ENCODE data around the gene OR5C1.

DNA sequence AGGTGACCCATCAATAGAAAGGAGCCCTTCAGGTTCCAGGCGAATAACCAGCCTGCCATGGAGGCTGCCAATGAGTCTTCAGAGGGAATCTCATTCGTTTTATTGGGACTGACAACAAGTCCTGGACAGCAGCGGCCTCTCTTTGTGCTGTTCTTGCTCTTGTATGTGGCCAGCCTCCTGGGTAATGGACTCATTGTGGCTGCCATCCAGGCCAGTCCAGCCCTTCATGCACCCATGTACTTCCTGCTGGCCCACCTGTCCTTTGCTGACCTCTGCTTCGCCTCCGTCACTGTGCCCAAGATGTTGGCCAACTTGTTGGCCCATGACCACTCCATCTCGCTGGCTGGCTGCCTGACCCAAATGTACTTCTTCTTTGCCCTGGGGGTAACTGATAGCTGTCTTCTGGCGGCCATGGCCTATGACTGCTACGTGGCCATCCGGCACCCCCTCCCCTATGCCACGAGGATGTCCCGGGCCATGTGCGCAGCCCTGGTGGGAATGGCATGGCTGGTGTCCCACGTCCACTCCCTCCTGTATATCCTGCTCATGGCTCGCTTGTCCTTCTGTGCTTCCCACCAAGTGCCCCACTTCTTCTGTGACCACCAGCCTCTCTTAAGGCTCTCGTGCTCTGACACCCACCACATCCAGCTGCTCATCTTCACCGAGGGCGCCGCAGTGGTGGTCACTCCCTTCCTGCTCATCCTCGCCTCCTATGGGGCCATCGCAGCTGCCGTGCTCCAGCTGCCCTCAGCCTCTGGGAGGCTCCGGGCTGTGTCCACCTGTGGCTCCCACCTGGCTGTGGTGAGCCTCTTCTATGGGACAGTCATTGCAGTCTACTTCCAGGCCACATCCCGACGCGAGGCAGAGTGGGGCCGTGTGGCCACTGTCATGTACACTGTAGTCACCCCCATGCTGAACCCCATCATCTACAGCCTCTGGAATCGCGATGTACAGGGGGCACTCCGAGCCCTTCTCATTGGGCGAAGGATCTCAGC is 11.6 kb downstream of the OR5C1 start, which contains the start of gene OR1K1:
- TF ChIP-seq, protein P1, sequence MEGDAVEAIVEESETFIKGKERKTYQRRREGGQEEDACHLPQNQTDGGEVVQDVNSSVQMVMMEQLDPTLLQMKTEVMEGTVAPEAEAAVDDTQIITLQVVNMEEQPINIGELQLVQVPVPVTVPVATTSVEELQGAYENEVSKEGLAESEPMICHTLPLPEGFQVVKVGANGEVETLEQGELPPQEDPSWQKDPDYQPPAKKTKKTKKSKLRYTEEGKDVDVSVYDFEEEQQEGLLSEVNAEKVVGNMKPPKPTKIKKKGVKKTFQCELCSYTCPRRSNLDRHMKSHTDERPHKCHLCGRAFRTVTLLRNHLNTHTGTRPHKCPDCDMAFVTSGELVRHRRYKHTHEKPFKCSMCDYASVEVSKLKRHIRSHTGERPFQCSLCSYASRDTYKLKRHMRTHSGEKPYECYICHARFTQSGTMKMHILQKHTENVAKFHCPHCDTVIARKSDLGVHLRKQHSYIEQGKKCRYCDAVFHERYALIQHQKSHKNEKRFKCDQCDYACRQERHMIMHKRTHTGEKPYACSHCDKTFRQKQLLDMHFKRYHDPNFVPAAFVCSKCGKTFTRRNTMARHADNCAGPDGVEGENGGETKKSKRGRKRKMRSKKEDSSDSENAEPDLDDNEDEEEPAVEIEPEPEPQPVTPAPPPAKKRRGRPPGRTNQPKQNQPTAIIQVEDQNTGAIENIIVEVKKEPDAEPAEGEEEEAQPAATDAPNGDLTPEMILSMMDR (conservative IDR thresholded peaks at IDR 0.05; ENCODE audit: low read length): no peak
- no peak for TF ChIP-seq EZH2phosphoT487 (IDR thresholded peaks at IDR 0.05; ENCODE audit: borderline replicate concordance, low read depth, low read length)
